ENCODE results near the gene TUBA4B. TPM values are rescaled to one million over a fixed set of nuclear protein-coding genes. Genes with fewer than 3 reads are reported as not detected.

TUBA4B gene
- total RNA-seq, 1 donor from 2014 or later = 3.5 TPM

GRCh38 chr2:219210196-219210885, 42.7 kb upstream of the TUBA4B start:
- Histone ChIP-seq H3K27me3 (ENCODE audit: low read depth) (no peaks in the 10 kb centered on the region), H3K4me1 (peaks cover 19% of the 10 kb centered on the region), H3K9me3 (no peaks in the 10 kb centered on the region), H3K4me3 (no peak overlapping the region), H3K36me3 (peaks cover 52% of the 10 kb centered on the region), H3K27ac (no peak overlapping the region)
- intact Hi-C loops (cut with DNase I) = no loop called here
- TF ChIP-seq, protein P1, sequence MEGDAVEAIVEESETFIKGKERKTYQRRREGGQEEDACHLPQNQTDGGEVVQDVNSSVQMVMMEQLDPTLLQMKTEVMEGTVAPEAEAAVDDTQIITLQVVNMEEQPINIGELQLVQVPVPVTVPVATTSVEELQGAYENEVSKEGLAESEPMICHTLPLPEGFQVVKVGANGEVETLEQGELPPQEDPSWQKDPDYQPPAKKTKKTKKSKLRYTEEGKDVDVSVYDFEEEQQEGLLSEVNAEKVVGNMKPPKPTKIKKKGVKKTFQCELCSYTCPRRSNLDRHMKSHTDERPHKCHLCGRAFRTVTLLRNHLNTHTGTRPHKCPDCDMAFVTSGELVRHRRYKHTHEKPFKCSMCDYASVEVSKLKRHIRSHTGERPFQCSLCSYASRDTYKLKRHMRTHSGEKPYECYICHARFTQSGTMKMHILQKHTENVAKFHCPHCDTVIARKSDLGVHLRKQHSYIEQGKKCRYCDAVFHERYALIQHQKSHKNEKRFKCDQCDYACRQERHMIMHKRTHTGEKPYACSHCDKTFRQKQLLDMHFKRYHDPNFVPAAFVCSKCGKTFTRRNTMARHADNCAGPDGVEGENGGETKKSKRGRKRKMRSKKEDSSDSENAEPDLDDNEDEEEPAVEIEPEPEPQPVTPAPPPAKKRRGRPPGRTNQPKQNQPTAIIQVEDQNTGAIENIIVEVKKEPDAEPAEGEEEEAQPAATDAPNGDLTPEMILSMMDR (IDR thresholded peaks at IDR 0.05) = no peak
- no peak for DNase-seq
- ATAC-seq = no peak

DNA sequence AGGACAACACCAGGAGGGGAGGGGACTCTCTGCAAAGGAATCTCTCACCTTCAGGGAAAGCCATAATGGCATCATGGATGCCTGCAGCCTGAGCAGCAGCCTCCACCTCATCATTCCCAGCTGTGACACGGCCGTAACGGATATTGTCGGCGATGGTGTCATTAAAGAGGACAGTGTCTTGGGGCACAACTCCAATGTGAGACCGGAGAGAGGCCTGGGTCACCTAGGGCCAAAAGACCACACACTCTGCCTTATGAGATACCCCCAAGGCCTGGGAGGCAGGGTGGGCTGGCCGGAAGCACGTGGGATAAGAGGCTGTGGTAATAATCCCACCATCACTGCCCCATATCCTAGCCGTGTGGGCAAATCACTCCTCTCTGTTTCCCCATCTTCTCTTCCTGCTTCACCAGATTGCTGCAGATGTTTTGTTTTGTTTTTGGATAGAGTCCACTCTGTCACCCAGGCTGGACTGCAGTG, 42.1 kb upstream of the TUBA4B start:
- no peak for DNase-seq
- TF ChIP-seq, protein P1 (IDR thresholded peaks at IDR 0.05) = no peak
- no peak overlapping the region for H3K4me3 ChIP-seq
- no peak overlapping the region for H3K27ac ChIP-seq
- peaks cover 57% of the 10 kb centered on the region for H3K36me3 ChIP-seq
- no peaks in the 10 kb centered on the region for H3K27me3 ChIP-seq (ENCODE audit: low read depth)
- peaks cover 17% of the 10 kb centered on the region for H3K4me1 ChIP-seq
- ATAC-seq = no peak
- intact Hi-C loops (cut with DNase I) = no loop called here
- H3K9me3 ChIP-seq = no peaks in the 10 kb centered on the region

GRCh38 chr2:219213026-219213415, 40.0 kb upstream of the TUBA4B start:
- intact Hi-C loops (cut with DNase I) = no loop called here

GRCh38 chr2:219213486-219214071, 39.5 kb upstream of the TUBA4B start:
- no peak for DNase-seq
- Histone ChIP-seq H3K36me3 (peaks cover 52% of the 10 kb centered on the region), H3K9me3 (no peaks in the 10 kb centered on the region), H3K27me3 (ENCODE audit: low read depth) (no peaks in the 10 kb centered on the region), H3K4me1 (peaks cover 21% of the 10 kb centered on the region), H3K4me3 (no peak overlapping the region), H3K27ac (no peak overlapping the region)
- TF ChIP-seq, protein P1 (IDR thresholded peaks at IDR 0.05) = no peak
- intact Hi-C loops (cut with DNase I) = no loop called here
- ATAC-seq = no peak

More at GRCh38 chr2:219213026-219213415, 40.0 kb upstream of the TUBA4B start:
- TF ChIP-seq, protein P1 (IDR thresholded peaks at IDR 0.05) = no peak
- Histone ChIP-seq H3K9me3 (no peaks in the 10 kb centered on the region), H3K4me3 (no peak overlapping the region), H3K27me3 (ENCODE audit: low read depth) (no peaks in the 10 kb centered on the region), H3K27ac (no peak overlapping the region), H3K4me1 (peaks cover 20% of the 10 kb centered on the region), H3K36me3 (peaks cover 57% of the 10 kb centered on the region)
- no peak for DNase-seq
- ATAC-seq = no peak

DNA sequence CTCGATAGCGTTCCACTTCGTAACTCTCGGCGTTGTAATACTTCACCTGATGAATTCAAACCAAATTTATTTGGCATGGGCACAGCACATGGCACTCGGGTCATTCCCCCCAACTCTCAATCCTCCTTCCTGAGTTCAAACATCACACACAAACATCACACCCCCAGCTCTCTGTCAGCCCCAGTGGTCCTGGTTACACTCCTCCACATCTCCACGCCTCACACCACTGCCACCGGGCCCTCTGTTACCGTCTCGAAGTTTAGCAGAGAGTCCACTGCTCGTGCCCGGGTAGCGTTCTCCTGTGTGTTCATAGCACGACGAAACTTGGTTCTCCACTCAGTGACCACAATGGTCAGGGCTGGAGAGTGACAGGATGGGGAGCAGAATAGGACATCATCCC, 38.9 kb upstream of the TUBA4B start:
- H3K4me3 ChIP-seq = no peak overlapping the region
- ATAC-seq (no peak), DNase-seq (no peak)
- H3K9me3 ChIP-seq = no peaks in the 10 kb centered on the region
- TF ChIP-seq, protein P1 (IDR thresholded peaks at IDR 0.05) = no peak
- intact Hi-C loops (cut with DNase I) = no loop called here
- H3K36me3 ChIP-seq = peaks cover 46% of the 10 kb centered on the region
- H3K27ac ChIP-seq = no peak overlapping the region
- H3K27me3 ChIP-seq (ENCODE audit: low read depth) = no peaks in the 10 kb centered on the region
- peaks cover 23% of the 10 kb centered on the region for H3K4me1 ChIP-seq
